Fibroblast of upper back skin (primary cell): ENCODE measurements around the gene PRPF40A.

Source experiments
- DNase-seq: peaks from one replicate; pipeline ENCODE4 v3.0.0-alpha.2; 2013

The PRPF40A gene

GRCh38 chr2:152615177-152615576, 102.1 kb downstream of the PRPF40A start:
- no peak for DNase-seq

GRCh38 chr2:152613235-152613634, 104.0 kb downstream of the PRPF40A start:
- DNase-seq, result peak; percentile 37

GRCh38 chr2:152611458-152612231, 105.6 kb downstream of the PRPF40A start:
- peak; percentile 84 for DNase-seq

- DNase-seq, result no peak
These were observed 107.6 kb downstream of the PRPF40A start for GRCh38 chr2:152609699-152610098.

- DNase-seq, result no peak
These were observed 108.1 kb downstream of the PRPF40A start for GRCh38 chr2:152609154-152609553.

- DNase-seq, result no peak
These were observed 109.4 kb downstream of the PRPF40A start for GRCh38 chr2:152607793-152608300.

- no peak for DNase-seq
These were observed 110.3 kb downstream of the PRPF40A start for GRCh38 chr2:152606941-152607340.

- DNase-seq, result peak; percentile 64
These were observed 111.2 kb downstream of the PRPF40A start for GRCh38 chr2:152606081-152606480.

GRCh38 chr2:152603166-152603565, 114.1 kb downstream of the PRPF40A start:
- DNase-seq, result no peak

GRCh38 chr2:152602750-152603149, 114.5 kb downstream of the PRPF40A start:
- no peak for DNase-seq
